Measurements from ENCODE around the gene SIVA1.

SIVA1 gene

GRCh38 chr14:104800015-104800770 lies 47.2 kb downstream of the SIVA1 start (continued):
- TF ChIP-seq PRDM10 (tag by site-specific recombination; IDR thresholded peaks at IDR 0.05) (no peak), ZIC2 (tag by site-specific recombination; IDR thresholded peaks at IDR 0.05) (peak; percentile 59), SP3 (tag by site-specific recombination; IDR thresholded peaks at IDR 0.05) (peak; percentile 30; the same call in 1 of the 2 replicates), EGR2 (tag by site-specific recombination; IDR thresholded peaks at IDR 0.05; ENCODE audit: low read depth) (no peak), ZNF416 (tag by site-specific recombination; IDR thresholded peaks at IDR 0.05) (no peak), KLF7 (tag by site-specific recombination; IDR thresholded peaks at IDR 0.05; ENCODE audit: borderline replicate concordance) (0 out of 2 replicates have a peak, but pooled peaks have one; percentile 26), ZFHX2 (tag by site-specific recombination; conservative IDR thresholded peaks at IDR 0.05) (peak; percentile 11; the same call in 1 of the 2 replicates), ZBTB8A (tag by site-specific recombination; IDR thresholded peaks at IDR 0.05) (no peak), ZFP3 (tag by site-specific recombination; IDR thresholded peaks at IDR 0.05; ENCODE audit: low read depth) (no peak), ZNF398 (tag by site-specific recombination; IDR thresholded peaks at IDR 0.05) (peak; percentile 84)

- peaks cover 9% of the 10 kb centered on the region for H3K4me1 ChIP-seq (ENCODE audit: control insufficient read depth, insufficient read depth, low read length)
- CTCF ChIA-PET: interaction anchor here (1.2 kb wide), 1 partner anchor 25 kb away, joined by 3 read pairs; no protein-coding TSS in a partner anchor
- TF ChIP-seq PATZ1 (tag by site-specific recombination; IDR thresholded peaks at IDR 0.05): peak; percentile 50
- TF ChIP-seq KLF17 (tag by site-specific recombination; IDR thresholded peaks at IDR 0.05): peak; percentile 71
- TF ChIP-seq INSM2 (tag by site-specific recombination; IDR thresholded peaks at IDR 0.05): 0 out of 2 replicates have a peak, but pooled peaks have one; percentile 21
- TF ChIP-seq ZNF692 (tag by site-specific recombination; IDR thresholded peaks at IDR 0.05): peak; percentile 26; the same call in 1 of the 2 replicates
- no peak for TF ChIP-seq ZNF140 (tag by site-specific recombination; IDR thresholded peaks at IDR 0.05)
- peak; percentile 30; the same call in 1 of the 2 replicates for TF ChIP-seq ZSCAN30 (tag by site-specific recombination; IDR thresholded peaks at IDR 0.05)
- no peak for TF ChIP-seq ZNF660 (tag by site-specific recombination; IDR thresholded peaks at IDR 0.05)
- peak; percentile 74 for TF ChIP-seq ZFHX2 (tag by site-specific recombination; conservative IDR thresholded peaks at IDR 0.05)
- no peak for TF ChIP-seq ZNF664 (tag by site-specific recombination; IDR thresholded peaks at IDR 0.05)
- TF ChIP-seq ZIC2 (tag by site-specific recombination; IDR thresholded peaks at IDR 0.05): 0 out of 2 replicates have a peak, but pooled peaks have one; percentile 18
- no peak for TF ChIP-seq ZSCAN16 (tag by site-specific recombination; IDR thresholded peaks at IDR 0.05)
- TF ChIP-seq ZBTB8A (tag by site-specific recombination; IDR thresholded peaks at IDR 0.05): peak; percentile 99
- TF ChIP-seq ZNF580 (tag by site-specific recombination; IDR thresholded peaks at IDR 0.05): no peak
- peak; percentile 86 for TF ChIP-seq ZNF335 (tag by site-specific recombination; conservative IDR thresholded peaks at IDR 0.05)
These were observed 48.0 kb downstream of the SIVA1 start, which contains the start of gene ZBTB42 for GRCh38 chr14:104800771-104801519. Gene ZBTB42, plus strand, starts transcription at chr14:104801101. Its CDS starts 97 bp downstream, at chr14:104801198.

More at GRCh38 chr14:104800771-104801519, 48.0 kb downstream of the SIVA1 start, which contains the start of gene ZBTB42:
- Histone ChIP-seq H3K4me3 (ENCODE audit: low read depth, low read length) (peak within 1 kb of the TSS; percentile 43), H3K9me3 (ENCODE audit: control insufficient read depth, insufficient read depth, low read depth, low read length) (no peaks in the 10 kb centered on the region), H3K27ac (ENCODE audit: extremely low read depth, low read depth, low read length) (no peak within 1 kb of the TSS; the same call in 1 of the 2 replicates), H3K36me3 (ENCODE audit: control insufficient read depth in 2 of 2, insufficient read depth in 1 of 2, low read length in 2 of 2) (no peaks in the 10 kb centered on the region)
- POLR2A ChIA-PET: interaction anchor here (1.1 to 1.6 kb wide), 2 partner anchors 10 to 26 kb away, joined by 4 to 7 read pairs; no protein-coding TSS in a partner anchor
